ENCODE measurements around the gene ST3GAL6. TPM values are rescaled to one million over a fixed set of nuclear protein-coding genes. Genes with fewer than 3 reads are reported as not detected.

ST3GAL6 gene
- total and polyA plus RNA-seq, 12 donors: 27.3 to 92.9 (median 57.5) TPM

- Histone ChIP-seq H3K4me1 (peaks cover 0 to 2% (median 0%) of the 10 kb centered on the region in 9 donors), H3K9me3 (no peaks in the 10 kb centered on the region), H3K36me3 (peaks cover 0 to 92% (median 16%) of the 10 kb centered on the region in 9 donors), H3K27ac (no peak overlapping the region), H3K27me3 (no peaks in the 10 kb centered on the region), H3K4me3 (no peak overlapping the region)
- ATAC-seq: no peak
- no peak for DNase-seq
- TF ChIP-seq, protein P1, sequence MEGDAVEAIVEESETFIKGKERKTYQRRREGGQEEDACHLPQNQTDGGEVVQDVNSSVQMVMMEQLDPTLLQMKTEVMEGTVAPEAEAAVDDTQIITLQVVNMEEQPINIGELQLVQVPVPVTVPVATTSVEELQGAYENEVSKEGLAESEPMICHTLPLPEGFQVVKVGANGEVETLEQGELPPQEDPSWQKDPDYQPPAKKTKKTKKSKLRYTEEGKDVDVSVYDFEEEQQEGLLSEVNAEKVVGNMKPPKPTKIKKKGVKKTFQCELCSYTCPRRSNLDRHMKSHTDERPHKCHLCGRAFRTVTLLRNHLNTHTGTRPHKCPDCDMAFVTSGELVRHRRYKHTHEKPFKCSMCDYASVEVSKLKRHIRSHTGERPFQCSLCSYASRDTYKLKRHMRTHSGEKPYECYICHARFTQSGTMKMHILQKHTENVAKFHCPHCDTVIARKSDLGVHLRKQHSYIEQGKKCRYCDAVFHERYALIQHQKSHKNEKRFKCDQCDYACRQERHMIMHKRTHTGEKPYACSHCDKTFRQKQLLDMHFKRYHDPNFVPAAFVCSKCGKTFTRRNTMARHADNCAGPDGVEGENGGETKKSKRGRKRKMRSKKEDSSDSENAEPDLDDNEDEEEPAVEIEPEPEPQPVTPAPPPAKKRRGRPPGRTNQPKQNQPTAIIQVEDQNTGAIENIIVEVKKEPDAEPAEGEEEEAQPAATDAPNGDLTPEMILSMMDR (IDR thresholded peaks at IDR 0.05): no peak
- intact Hi-C loops (cut with DNase I): no loop called here
- 81 to 83% methylated on average over 3 of the region's 3 CpGs for WGBS, 2 donors
These were observed 30.8 kb downstream of the ST3GAL6 start for GRCh38 chr3:98793971-98794370.

- peaks cover 0 to 96% (median 22%) of the 10 kb centered on the region in 9 donors for H3K36me3 ChIP-seq
- no peak overlapping the region for H3K4me3 ChIP-seq
- no peaks in the 10 kb centered on the region for H3K4me1 ChIP-seq
- DNase-seq (no peak), ATAC-seq (peak in 1 of 8 donors; percentile 19)
- TF ChIP-seq, protein P1 (IDR thresholded peaks at IDR 0.05): no peak
- H3K27me3 ChIP-seq: no peaks in the 10 kb centered on the region
- H3K9me3 ChIP-seq: no peaks in the 10 kb centered on the region
- intact Hi-C loops (cut with DNase I): loop anchor here in 4 of 10 donors (5.0 kb wide), 1 partner anchor 194 kb away; no protein-coding TSS in a partner anchor
- H3K27ac ChIP-seq: no peak overlapping the region
- WGBS, 2 donors: 78 to 81% methylated on average over 5 of the region's 5 CpGs
These were observed 33.2 kb downstream of the ST3GAL6 start for GRCh38 chr3:98796334-98796733.

GRCh38 chr3:98797905-98798304 lies 34.8 kb downstream of the ST3GAL6 start:
- Histone ChIP-seq H3K4me1 (no peaks in the 10 kb centered on the region), H3K36me3 (peaks cover 0 to 86% (median 22%) of the 10 kb centered on the region in 9 donors), H3K9me3 (no peaks in the 10 kb centered on the region), H3K4me3 (no peak overlapping the region), H3K27me3 (no peaks in the 10 kb centered on the region), H3K27ac (no peak overlapping the region)
- DNase-seq: no peak
- ATAC-seq: no peak
- 88 to 89% methylated on average over 4 of the region's 4 CpGs for WGBS, 2 donors
- intact Hi-C loops (cut with DNase I): loop anchor here in 4 of 10 donors (5.0 kb wide), 1 partner anchor 196 kb away; no protein-coding TSS in a partner anchor
- TF ChIP-seq, protein P1 (IDR thresholded peaks at IDR 0.05): no peak

DNA sequence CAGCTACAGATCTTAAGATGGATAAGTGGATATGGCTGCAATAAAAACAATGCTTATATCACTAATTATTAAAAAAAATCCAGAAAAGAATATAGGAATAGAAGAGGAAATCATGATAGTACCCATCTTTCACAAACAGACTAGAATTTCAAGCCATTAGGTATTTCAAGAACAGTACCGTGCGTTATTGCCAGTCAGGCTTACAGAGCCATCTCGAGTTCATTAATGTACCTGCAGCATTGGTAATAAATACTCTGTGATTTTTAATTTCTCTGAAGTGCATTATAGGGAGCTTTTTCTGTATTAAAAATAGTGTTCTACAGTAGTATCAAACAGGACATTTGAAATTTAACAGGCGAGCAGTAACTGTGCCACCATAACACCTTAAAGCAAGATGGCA lies 35.7 kb downstream of the ST3GAL6 start:
- peaks cover 0 to 81% (median 22%) of the 10 kb centered on the region in 9 donors for H3K36me3 ChIP-seq
- 75 to 82% methylated on average over 4 of the region's 4 CpGs for WGBS, 2 donors
- ATAC-seq: peak in 4 of 8 donors; percentile 30 to 60 (median 42)

More for the DNA sequence above, 35.7 kb downstream of the ST3GAL6 start:
- H3K27me3 ChIP-seq: no peaks in the 10 kb centered on the region
- no peaks in the 10 kb centered on the region for H3K9me3 ChIP-seq
- peak overlapping the region in 1 of 10 donors; percentile 10 for H3K27ac ChIP-seq
- TF ChIP-seq, protein P1 (IDR thresholded peaks at IDR 0.05): peak in 6 of 9 donors; percentile 15 to 48 (median 26)
- H3K4me3 ChIP-seq: no peak overlapping the region
- DNase-seq: no peak
- H3K4me1 ChIP-seq: no peaks in the 10 kb centered on the region
- intact Hi-C loops (cut with DNase I): loop anchor here in 4 of 10 donors (5.0 kb wide), 1 partner anchor 197 kb away; no protein-coding TSS in a partner anchor
